ENCODE measurements around the gene MAP3K19. TPM values are rescaled to one million over a fixed set of nuclear protein-coding genes. Genes with fewer than 3 reads are reported as not detected.
"Not testable (repeated sequence)": the region's sequence is repeated elsewhere in the genome, so short reads cannot be mapped to it uniquely, and the experiment has no call there.

The MAP3K19 gene
- total RNA-seq, 2 donors from 2014 or later, result not detected

GRCh38 chr2:135004005-135004746, 43.1 kb downstream of the MAP3K19 start:
- intact Hi-C loops (cut with DNase I), result loop anchor here (10.0 kb wide), 1 partner anchor 711 kb away; no protein-coding TSS in a partner anchor
- DNase-seq (ENCODE audit: low spot score), result peak; percentile 91

- DNase-seq (ENCODE audit: low spot score), result no peak
- intact Hi-C loops (cut with DNase I), result loop anchor here (10.0 kb wide), 1 partner anchor 712 kb away; no protein-coding TSS in a partner anchor
Observed at GRCh38 chr2:135002836-135003235, 44.4 kb downstream of the MAP3K19 start.

GRCh38 chr2:134999521-134999920, 47.7 kb downstream of the MAP3K19 start:
- DNase-seq (ENCODE audit: low spot score), result no peak
- intact Hi-C loops (cut with DNase I), result no loop called here

- intact Hi-C loops (cut with DNase I), result no loop called here
- no peak for DNase-seq (ENCODE audit: low spot score)
Observed at GRCh38 chr2:134988994-134989605, 58.1 kb downstream of the MAP3K19 start.

- intact Hi-C loops (cut with DNase I), result no loop called here
- DNase-seq (ENCODE audit: low spot score), result no peak
Observed at GRCh38 chr2:134985061-134985460, 62.2 kb downstream of the MAP3K19 start.

- no peak for DNase-seq (ENCODE audit: low spot score)
- intact Hi-C loops (cut with DNase I), result no loop called here
Observed at GRCh38 chr2:134982603-134983002, 64.6 kb downstream of the MAP3K19 start.

GRCh38 chr2:134980639-134981038, 66.6 kb downstream of the MAP3K19 start:
- intact Hi-C loops (cut with DNase I), result no loop called here
- no peak for DNase-seq (ENCODE audit: low spot score)

- intact Hi-C loops (cut with DNase I), result no loop called here
- no peak for DNase-seq (ENCODE audit: low spot score)
Observed at GRCh38 chr2:134979221-134979620, 68.0 kb downstream of the MAP3K19 start.

- intact Hi-C loops (cut with DNase I); DNase-seq (ENCODE audit: low spot score): not testable (repeated sequence)
Observed at GRCh38 chr2:134977104-134977503, 70.1 kb downstream of the MAP3K19 start.

- DNase-seq (ENCODE audit: low spot score), result no peak
- intact Hi-C loops (cut with DNase I), result no loop called here
Observed at GRCh38 chr2:134976074-134976702, 71.1 kb downstream of the MAP3K19 start.

- intact Hi-C loops (cut with DNase I), result no loop called here
- no peak for DNase-seq (ENCODE audit: low spot score)
Observed at GRCh38 chr2:134975281-134976009, 71.8 kb downstream of the MAP3K19 start.

- no peak for DNase-seq (ENCODE audit: low spot score)
- intact Hi-C loops (cut with DNase I), result no loop called here
Observed at GRCh38 chr2:134973241-134974138, 73.8 kb downstream of the MAP3K19 start.

GRCh38 chr2:134967166-134967565, 80.1 kb downstream of the MAP3K19 start:
- DNase-seq (ENCODE audit: low spot score); intact Hi-C loops (cut with DNase I): not testable (repeated sequence)

- DNase-seq (ENCODE audit: low spot score), result no peak
- intact Hi-C loops (cut with DNase I), result no loop called here
Observed at GRCh38 chr2:134957477-134957876, 89.8 kb downstream of the MAP3K19 start.

GRCh38 chr2:134955744-134956143, 91.5 kb downstream of the MAP3K19 start:
- no peak for DNase-seq (ENCODE audit: low spot score)
- intact Hi-C loops (cut with DNase I), result no loop called here

GRCh38 chr2:134954065-134954464, 93.2 kb downstream of the MAP3K19 start:
- DNase-seq (ENCODE audit: low spot score), result no peak
- intact Hi-C loops (cut with DNase I), result no loop called here

GRCh38 chr2:134952608-134953007, 94.6 kb downstream of the MAP3K19 start:
- intact Hi-C loops (cut with DNase I), result no loop called here
- no peak for DNase-seq (ENCODE audit: low spot score)

GRCh38 chr2:134950886-134951285, 96.4 kb downstream of the MAP3K19 start:
- no peak for DNase-seq (ENCODE audit: low spot score)
- intact Hi-C loops (cut with DNase I), result no loop called here

Data from posterior vena cava (tissue), 2 donors.